HG03460 (cell line): ENCODE data around the gene TARBP2.

Experiments used
- ATAC-seq: cut with Tn5 transposase; IDR thresholded peaks from one replicate; pipeline ENCODE4 v1.9.1; 2021; ENCODE audit not compliant: unreplicated experiment

Gene TARBP2, protein sequence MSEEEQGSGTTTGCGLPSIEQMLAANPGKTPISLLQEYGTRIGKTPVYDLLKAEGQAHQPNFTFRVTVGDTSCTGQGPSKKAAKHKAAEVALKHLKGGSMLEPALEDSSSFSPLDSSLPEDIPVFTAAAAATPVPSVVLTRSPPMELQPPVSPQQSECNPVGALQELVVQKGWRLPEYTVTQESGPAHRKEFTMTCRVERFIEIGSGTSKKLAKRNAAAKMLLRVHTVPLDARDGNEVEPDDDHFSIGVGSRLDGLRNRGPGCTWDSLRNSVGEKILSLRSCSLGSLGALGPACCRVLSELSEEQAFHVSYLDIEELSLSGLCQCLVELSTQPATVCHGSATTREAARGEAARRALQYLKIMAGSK

DNA sequence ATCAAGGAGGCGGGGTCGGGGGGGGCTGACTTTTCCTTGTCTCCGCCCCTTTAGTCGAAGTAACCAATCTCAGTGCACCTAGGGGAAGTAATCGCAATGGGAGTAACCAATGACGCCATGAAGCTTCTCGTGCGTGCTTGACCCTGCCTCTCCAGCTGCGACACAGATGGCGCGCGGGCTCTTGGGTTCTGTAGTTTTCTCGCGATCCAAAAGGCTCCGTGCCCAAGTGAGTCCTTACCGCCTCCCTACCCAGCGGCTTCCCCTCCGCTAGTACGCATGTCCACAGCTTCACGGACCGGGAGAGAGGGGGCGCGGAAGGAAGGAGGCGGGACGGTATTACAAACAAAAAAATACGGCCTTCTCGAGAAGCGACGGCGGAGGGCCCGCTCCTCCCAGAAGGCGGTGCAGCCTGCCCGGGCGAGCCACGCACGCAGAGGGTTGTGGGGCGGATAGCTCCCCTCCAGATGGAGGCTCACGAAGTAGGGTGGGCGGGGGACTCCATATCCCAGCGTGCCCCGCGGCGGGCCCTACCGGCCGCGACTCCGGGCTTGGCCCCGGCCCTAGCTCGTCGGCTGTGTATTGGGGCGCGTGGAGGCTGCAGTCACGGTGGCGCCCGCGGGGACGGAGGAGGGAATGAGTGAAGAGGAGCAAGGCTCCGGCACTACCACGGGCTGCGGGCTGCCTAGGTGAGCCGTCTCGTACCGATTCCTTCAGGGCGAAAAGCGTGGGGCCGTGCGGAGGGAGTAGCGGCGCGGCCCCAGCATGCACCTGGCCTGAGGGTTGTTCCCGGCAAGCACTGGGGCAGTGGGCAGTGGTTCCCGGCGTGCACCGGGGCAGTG is at the start of gene TARBP2:
Gene TARBP2, plus strand, starts transcription at position 508 of the 839 bp plus-strand sequence. Its CDS starts 126 bp downstream, at position 634.
- peak; percentile 79 for ATAC-seq

DNA sequence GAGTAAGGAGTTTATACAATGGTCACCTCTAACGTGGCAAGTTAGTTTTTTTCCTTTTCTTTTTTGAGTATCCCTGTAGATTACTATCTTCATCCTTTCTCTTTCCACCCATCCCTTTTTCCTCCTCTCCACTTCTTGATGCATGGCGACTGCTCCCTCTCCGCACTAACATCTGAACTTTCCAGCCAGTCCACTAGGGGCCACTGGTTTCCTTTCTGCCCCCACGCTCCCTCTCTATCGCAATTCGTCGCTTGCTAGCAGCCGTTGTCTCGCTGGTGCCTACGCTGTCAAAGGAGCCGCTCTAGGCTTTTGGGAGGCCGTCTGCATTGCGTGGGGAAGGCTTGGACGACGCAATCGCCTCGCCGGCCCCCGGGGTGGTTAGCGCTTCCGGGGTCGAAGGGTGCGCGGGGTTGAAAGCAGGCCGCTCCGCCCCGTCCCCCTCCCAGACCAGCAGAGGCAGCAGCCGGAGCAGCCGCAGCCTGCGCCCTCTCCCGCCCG is 49.4 kb upstream of the TARBP2 start, which contains the start of gene PCBP2:
Gene PCBP2, plus strand, starts transcription at position 442 of the 498 bp plus-strand sequence. CDS start 2,699 bp downstream, outside the sequence.
- ATAC-seq, result peak; percentile 90

DNA sequence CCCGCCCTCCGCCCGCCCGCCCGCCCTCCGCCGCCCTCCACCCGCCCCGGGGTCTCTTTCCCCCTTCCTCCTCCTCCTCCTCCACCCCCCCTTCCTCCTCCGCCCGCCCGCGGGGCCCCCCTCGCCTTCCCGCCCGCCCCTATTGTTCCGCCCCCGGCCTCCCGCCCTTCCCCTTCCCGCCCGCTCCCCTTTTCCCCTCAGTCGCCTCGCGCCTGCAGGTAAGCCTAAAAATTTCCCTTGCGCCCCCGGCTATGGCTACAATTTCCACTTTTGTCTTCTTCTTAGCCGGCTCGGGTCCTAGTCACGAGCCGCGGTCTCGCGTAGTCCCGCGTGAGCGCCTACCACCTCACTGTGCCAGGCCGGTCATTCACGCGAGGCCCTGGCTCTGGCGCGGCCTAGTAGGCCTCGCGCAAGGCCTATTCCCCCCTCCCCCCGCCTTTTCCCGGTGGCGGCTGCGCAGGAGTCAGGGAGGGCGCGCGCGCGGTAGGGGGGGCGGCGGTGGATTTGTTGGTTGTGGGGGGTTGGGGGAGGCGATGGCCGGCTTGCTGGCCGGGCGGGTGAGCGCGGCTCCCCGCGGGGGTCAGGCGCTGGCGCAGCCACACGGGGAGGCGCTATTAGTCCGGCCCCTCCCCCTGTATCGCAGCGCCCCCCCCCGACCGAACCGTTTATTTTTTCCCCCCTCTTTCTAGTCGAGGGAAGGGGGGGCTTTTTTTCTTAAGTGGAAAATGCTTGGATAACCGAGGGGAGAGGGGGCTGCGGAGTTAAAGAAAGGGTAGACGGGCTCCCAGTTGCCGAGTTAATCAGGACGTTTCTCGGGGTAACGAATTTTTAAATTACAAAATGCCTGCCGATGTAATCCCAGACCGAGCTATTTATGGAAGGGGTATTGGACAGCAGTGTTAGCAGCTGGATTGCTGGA is 48.7 kb upstream of the TARBP2 start:
- peak; percentile 35 for ATAC-seq

GRCh38 chr12:53453953-53454640 is 47.0 kb upstream of the TARBP2 start:
- ATAC-seq, result no peak

GRCh38 chr12:53454707-53455106 is 46.4 kb upstream of the TARBP2 start:
- no peak for ATAC-seq

DNA sequence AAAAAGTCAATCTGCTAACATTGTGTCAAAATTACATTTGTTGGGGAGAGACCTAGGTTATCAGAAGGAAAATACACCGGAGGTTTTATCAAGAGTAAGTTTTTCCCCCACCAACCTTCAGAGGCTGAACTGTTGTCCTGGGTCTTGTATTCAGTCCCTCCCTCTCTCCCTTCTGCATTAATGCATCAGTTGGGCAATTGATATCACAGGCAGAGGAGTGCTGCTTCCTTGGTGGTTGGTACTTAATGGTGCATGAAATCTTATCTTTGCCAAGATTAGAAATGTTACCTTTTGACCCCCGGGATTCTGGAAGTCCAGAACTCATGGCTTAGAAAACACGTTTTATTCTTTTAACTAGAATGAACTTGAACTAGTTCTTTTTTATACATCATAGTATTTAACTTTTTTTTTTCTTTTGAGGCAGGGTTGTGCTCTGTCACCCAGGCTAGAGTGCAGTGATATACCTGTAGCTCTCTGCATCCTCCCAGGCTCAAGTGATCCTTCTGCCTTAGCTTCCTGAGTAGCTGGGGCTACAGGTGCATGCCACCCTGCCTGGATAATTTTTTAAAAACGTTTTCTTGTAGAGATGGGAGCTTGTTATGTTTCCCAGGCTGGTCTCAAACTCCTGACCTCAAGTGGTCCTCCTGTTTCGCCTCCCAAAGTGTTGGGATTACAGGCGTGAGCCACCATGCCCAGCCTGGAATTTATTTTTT is 44.3 kb upstream of the TARBP2 start:
- no peak for ATAC-seq

DNA sequence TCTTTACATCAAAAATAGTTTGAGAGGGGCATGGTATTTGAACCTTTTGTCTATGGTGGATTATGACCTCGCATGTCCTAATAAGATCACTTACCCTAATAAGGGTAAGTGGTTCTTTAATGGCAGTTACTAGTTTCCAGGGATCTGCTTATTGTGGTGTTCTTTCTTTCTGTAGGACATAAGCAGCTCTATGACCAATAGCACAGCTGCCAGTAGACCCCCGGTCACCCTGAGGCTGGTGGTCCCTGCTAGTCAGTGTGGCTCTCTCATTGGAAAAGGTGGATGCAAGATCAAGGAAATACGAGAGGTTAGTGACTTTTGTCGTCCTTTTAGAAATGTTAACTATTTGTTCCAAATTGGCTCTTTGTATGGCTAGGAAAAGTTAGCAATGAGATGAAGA is 42.0 kb upstream of the TARBP2 start:
- ATAC-seq, result no peak

DNA sequence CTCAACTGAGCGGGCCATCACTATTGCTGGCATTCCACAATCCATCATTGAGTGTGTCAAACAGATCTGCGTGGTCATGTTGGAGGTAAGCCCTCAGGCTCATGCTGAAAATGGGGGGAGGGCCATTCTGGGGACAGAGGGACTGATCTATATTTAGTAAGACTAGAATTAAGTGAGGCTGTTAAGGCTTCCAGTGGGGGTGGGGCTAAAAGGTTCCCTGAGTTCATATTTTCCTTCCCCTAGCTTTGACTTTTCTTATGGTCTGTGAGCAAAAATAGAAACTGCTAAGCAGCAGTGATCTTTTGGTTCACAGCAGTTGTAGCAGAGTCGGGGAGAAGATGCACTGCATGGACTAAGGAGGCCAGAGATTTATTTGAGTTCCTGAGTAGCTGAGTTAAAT is 40.0 kb upstream of the TARBP2 start:
- ATAC-seq, result no peak

DNA sequence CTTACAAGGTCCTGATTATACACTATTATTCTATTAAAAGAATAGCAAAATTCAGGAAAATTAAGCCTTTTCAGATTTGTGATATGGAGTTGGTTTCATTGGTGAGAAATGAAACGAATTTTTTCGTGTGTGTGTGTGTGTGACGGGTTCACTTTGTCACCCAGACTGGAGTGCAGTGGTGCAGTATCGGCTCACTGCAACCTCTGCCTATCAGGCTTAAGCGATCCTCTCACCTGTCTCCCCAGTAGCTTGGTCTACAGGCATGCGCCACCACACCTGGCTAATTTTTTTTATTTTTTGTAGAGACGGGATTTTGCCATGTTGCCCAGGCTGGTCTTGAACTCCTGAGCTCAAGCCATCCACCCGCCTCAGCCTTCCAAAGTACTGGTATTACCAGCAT is 39.5 kb upstream of the TARBP2 start:
- no peak for ATAC-seq

GRCh38 chr12:53462935-53463334 is 38.1 kb upstream of the TARBP2 start:
- no peak for ATAC-seq

DNA sequence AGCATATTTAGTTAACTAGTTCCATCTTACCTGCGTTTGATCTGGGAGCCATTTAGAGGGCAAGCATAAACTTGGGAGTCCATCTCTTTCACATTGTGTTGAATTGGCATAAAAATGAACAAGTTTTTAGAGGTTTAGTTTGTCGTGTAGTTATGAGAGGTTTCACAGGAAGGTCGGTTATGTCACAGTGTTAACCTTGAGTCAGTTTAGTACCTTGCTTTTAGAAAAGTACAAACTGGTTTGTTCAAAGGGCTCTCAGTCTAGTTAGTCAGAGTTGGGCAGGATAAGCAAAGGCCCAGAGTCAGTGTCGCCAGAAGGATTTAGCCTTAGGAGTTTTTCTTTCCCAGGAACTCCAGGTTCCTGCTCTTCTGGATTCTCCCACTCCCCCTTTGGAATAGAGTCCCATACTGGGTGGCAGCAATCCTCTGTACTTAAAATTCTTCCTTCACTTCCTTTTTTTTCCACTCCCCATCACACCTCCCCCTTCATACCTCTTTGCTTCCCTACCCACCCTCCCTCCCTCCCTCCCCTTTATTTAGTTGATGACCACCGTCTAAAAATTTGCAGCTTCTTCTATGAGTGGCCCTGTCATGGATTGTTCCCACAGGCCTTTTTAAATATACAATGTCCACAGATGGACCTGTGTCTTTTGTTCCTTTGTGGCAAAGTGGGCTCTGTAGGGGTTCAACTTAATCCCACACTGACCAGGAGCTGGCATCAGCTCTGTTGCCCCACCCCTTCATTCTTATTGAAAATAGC is 37.1 kb upstream of the TARBP2 start:
- ATAC-seq, result no peak

- no peak for ATAC-seq
Observed at GRCh38 chr12:53464685-53465418, 36.2 kb upstream of the TARBP2 start.

GRCh38 chr12:53465679-53466078 is 35.4 kb upstream of the TARBP2 start:
- ATAC-seq, result no peak

DNA sequence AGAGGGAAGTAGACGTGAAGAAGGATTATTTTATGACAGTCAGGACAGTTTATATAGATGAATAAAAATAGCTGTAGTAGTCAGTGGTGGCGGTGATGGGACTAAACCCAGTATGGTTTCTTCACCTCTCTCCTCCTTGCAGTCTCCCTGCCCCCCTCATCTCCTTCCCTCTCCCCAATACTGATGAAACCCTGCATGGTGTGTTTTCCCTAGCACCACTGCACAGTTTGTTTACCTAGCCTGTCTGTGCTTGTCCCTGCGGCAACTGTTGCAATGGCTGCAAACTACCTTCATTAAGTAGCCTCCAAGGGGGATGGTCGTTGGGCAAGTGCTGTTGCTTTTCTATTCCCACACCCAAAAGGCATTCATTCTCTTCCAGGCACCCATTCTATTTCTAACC is 34.4 kb upstream of the TARBP2 start:
- ATAC-seq, result no peak

DNA sequence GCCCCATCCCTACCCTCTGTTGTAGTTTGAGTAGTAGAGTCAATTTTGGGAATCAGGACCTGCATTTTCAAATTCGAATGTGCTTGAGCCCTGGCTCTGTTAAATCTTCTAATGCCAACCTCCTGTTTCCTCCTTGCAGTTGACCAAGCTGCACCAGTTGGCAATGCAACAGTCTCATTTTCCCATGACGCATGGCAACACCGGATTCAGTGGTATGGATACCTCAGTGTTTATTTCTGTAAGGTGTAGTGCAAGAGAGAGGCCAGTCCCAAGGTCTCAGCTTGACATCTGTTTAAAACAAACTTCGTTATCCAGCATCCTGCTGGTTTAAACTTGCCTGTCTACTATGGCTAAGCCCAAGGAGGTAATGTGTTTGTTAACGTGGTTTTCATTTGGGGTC is 34.0 kb upstream of the TARBP2 start:
- ATAC-seq, result no peak

DNA sequence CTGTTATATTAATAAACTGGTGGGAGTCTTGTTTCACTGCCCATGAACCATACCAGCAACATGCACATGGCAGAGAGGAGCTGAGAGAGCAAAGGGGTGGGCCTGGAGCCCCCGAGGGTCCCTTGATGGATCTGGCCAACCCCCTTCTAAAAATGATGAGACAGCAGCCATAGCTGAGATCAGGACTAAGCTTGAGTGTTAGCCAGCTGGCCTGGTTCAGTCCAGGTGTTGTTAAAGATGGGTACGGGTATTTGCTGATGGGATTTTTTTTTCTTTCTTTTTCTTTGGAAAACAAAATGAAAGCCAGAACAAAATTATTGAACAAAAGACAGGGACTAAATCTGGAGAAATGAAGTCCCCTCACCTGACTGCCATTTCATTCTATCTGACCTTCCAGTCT is 33.2 kb upstream of the TARBP2 start:
- no peak for ATAC-seq

DNA sequence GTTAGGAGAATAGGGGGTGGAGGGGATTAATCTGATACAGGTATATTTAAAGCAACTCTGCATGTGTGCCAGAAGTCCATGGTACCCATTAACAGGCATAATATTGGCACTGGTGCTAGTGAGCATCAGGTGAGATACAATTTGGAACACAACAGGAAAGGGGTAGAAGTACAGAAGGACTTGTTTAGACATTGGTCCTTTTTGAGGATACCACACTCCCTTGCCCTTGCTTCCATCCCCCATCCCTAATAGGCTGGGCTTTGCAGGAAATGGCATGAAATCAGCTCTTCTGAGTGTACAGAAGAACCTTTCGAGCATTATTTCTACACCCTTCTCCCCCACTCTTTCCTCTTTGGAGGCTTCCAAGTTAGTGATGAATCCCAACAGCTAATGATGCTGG is 32.8 kb upstream of the TARBP2 start:
- no peak for ATAC-seq

DNA sequence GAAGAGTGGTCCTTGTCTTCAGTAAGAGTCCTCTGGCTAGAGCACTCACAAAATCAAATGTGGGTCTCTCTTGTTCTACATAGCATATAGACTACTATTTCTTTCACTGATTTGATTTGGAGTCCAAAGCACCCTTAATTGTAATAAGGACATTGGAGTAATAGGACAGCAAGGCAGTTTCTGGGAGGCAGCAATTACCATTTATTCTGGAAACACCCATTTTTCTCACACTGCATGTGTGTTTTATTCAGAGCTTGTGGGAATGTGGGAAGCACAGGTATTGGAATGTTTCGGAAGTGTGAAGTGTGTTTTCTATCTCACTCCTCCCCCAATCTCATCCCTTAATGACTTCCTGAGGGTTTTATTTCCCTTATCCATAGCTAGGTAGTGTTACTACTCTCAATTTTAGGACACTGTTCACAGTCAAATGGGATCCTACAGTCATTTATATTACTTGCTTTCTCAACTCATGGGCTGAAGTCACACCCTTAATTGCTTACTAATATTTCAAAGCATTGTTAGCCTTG is 29.0 kb upstream of the TARBP2 start:
- ATAC-seq, result no peak
